K562 (cell line): ENCODE data around the gene DIAPH1. TPM values are rescaled to one million over a fixed set of nuclear protein-coding genes. Genes with fewer than 3 reads are reported as not detected.

Experiments
- STAT5A ChIP-seq: IDR thresholded peaks from 2 replicates; pipeline ENCODE4 v1.6.1; 2012; ENCODE audit warnings: low read length, inconsistent platforms, borderline replicate concordance
- TOE1 ChIP-seq, 2 experiments: fragments of 450-650 bp in 1 of 2; sonication (generic) in 1 of 2; formaldehyde crosslinking in 1 of 2; IDR thresholded peaks; 2 replicates each; pipeline versions ENCODE4 v1.7.1 to v1.8.0; 2016 to 2022; ENCODE audit warnings: borderline replicate concordance in 2 of 2, mild to moderate bottlenecking in 2 of 2, antibody characterized with exemption in 1 of 2, inconsistent platforms in 1 of 2, low read depth in 1 of 2, missing genetic modification reagents in 1 of 2, moderate library complexity in 1 of 2
- ZBTB40 ChIP-seq, 2 experiments: fragments of 450-650 bp in 1 of 2; sonication (generic) in 1 of 2; formaldehyde crosslinking in 1 of 2; IDR thresholded peaks; 2 replicates each; pipeline versions ENCODE4 v1.7.1 to v1.9.0; 2016 to 2022; ENCODE audit warnings: inconsistent platforms in 1 of 2, mild to moderate bottlenecking in 1 of 2, missing genetic modification reagents in 1 of 2
- polyA plus RNA-seq, 8 experiments: library from polyadenylated mRNA; depleted of rRNA in 4 of 8; stranded (reverse) in 5 of 8; unstranded in 3 of 8; fragments of >200 nt; fragmentation: Nextera tagmentation in 2 of 8; fragmentation: Illumina TruSeq in 1 of 8; extraction: Ambion mirVana in 2 of 8; extraction: Trizol in 1 of 8; gene quantifications; 2 replicates each; pipeline versions ENCODE4 v1.2.1 to v1.2.3, GENCODE V29; 2011 to 2014; ENCODE audit warnings: inconsistent platforms in 1 of 8, missing spikeins in 1 of 8
- total RNA-seq, 7 experiments: library from RNA; depleted of rRNA in 6 of 7; stranded (reverse); fragments of >200 nt in 6 of 7; fragmentation: Illumina TruSeq in 2 of 7; extraction: Trizol in 2 of 7; gene quantifications; 2 replicates each; pipeline versions ENCODE4 v1.2.1 to v1.2.3, GENCODE V29; 2011 to 2021; ENCODE audit warnings: low replicate concordance in 1 of 7

Gene DIAPH1
- total and polyA plus RNA-seq, 9 of the 15 experiments (the other 6 are each of a cell fraction or from before 2014, with no cell fraction given), result 60.8 to 328 (median 97.8) TPM

DNA sequence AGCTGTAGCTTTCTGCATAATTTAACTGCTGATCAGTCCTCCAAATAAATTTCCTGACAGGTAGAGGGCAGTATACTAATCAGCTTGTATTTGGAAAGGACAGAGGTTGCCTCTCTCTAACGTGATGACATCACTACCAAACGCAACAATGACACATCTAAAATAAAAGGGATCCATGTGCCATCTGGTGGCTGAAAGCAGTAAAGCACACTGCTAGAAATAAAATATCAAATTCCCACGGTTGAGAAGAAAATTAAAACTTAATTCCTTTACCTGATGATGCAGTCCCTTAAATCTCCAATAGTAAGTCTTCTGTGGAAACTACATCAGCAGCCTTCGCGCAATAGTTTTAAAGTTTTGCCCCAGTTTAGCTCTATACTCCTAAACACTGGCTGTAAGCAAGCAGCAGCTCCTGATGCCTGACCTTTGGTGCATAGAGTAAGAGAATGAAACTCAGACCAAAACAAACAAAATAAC is 54.5 kb downstream of the DIAPH1 start (continued):
- TF ChIP-seq ZBTB40 (IDR thresholded peaks at IDR 0.05) (0 out of 2 replicates have a peak, but pooled peaks have one; percentile 21), ZBTB40 (CRISPR knock-in tag; IDR thresholded peaks at IDR 0.05) (no peak), STAT5A (peak; percentile 45; the same call in 1 of the 2 replicates), TOE1 (IDR thresholded peaks at IDR 0.05; ENCODE audit: borderline replicate concordance) (peak; percentile 70; the same call in 1 of the 2 replicates), TOE1 (CRISPR knock-in tag; IDR thresholded peaks at IDR 0.05; ENCODE audit: borderline replicate concordance, low read depth) (no peak)
- TF ChIP-seq, all 486 proteins: peak for 86
